ENCODE data around the gene KCNQ1. TPM values are rescaled to one million over a fixed set of nuclear protein-coding genes. Genes with fewer than 3 reads are reported as not detected.

KCNQ1 gene
- total RNA-seq, 4 donors from 2014 or later = 5.6 to 46.8 (median 24.6) TPM

DNA sequence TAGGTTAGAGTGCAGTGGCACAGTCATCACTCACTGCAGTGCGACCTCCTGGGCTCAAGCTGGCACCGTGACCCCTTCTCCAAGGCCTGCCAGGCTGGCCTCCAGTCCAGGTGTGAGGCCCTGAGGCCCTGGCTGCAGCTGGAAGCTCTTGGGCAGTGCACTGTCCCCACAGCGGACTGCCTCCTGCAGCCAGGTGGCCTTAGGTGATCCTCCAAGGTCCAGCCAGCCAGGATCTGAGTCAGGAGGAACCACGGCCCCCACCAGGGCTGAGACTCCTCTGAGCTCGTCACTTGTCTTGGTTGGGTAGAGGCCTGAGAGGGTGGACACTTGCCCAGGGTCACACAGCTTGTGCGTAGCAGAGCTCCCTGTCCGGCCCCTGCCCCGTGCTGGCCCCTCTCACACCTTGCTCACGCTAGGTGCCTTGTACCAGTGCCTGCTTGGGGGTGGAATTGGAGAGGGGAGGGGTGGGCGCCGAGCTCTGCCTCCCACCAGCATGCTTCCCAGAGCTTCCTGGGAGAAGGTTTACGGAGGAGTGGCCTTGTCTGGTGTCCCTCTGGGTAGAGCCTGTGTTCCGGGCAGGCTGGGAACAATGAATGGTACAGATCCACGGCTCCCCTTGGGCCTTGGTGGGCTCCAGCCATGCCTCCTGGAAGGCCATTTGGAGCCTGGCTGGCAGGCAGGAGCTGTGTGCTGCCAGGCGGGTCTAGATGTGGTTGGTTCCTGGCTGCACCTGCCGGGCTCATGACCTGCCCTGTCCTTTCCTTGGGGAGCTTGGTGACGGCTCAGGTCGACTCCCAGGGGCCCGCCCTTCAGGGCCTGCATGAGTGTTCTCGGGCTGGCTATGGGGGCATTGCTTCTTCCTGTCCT lies 20.6 kb downstream of the KCNQ1 start:
- Histone ChIP-seq H3K27ac (no peak overlapping the region), H3K4me3 (no peak overlapping the region), H3K9me3 (no peaks in the 10 kb centered on the region), H3K36me3 (no peaks in the 10 kb centered on the region), H3K27me3 (no peaks in the 10 kb centered on the region), H3K4me1 (peaks cover 0 to 33% (median 24%) of the 10 kb centered on the region in 4 donors)
- in situ Hi-C loops (cut with MboI; ENCODE audit: low pct_ligation_motif_present in 1 of 4, low pct_unique_long_range_greater_than_20kb in 1 of 4, low sequenced_read_pairs in 3 of 4) (no loop called here), intact Hi-C loops (cut with DNase I; ENCODE audit: low total_unique reads) (no loop called here)
- DNase-seq = no peak
- WGBS, 2 donors (ENCODE audit: low coverage in 1 of 2) = 60 to 75% methylated on average over 1 to 19 of the region's 20 CpGs
- no peak for TF ChIP-seq EP300 (IDR thresholded peaks at IDR 0.05; ENCODE audit: low read depth)
- no peak for TF ChIP-seq POLR2AphosphoS5 (IDR thresholded peaks at IDR 0.05)
- TF ChIP-seq, protein P1, sequence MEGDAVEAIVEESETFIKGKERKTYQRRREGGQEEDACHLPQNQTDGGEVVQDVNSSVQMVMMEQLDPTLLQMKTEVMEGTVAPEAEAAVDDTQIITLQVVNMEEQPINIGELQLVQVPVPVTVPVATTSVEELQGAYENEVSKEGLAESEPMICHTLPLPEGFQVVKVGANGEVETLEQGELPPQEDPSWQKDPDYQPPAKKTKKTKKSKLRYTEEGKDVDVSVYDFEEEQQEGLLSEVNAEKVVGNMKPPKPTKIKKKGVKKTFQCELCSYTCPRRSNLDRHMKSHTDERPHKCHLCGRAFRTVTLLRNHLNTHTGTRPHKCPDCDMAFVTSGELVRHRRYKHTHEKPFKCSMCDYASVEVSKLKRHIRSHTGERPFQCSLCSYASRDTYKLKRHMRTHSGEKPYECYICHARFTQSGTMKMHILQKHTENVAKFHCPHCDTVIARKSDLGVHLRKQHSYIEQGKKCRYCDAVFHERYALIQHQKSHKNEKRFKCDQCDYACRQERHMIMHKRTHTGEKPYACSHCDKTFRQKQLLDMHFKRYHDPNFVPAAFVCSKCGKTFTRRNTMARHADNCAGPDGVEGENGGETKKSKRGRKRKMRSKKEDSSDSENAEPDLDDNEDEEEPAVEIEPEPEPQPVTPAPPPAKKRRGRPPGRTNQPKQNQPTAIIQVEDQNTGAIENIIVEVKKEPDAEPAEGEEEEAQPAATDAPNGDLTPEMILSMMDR (IDR thresholded peaks at IDR 0.05) = no peak
- no peak for TF ChIP-seq POLR2A (IDR thresholded peaks at IDR 0.05)

DNA sequence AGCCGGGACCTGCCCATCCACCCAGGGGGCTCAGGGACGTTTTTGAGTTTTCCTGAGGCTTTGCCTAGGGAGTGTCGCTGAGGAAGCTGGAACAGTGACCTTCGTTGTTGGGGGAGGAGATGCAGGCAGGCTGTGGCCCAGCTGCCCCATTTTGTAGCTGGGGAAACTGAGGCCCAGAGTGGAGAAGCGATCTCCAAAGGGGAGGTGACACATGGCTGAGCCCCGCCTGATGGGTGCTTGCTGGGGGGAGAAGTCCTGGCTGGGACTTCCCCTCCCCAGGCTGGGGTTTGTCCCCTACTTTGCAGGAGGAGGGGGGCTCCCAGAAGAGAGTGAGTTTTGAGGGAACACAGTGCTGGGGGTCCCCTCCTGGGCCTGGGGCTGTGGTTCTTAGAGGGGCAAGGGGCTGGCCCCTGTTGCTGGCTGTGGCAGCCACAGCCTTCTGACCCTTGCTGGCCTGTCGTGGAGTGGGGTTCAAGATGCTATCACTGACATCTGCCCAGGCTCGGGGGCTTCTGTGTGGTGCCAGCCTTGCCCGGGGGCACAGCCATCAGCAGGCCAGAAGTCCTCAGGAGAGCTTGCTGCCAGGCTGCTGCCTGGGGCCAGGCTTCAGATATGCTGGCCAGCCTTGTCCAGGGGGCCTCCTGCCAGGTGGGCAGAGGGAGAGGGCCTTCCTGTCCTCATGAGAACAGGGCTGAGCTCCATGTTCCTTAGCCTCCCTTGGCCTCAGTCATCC lies 21.4 kb downstream of the KCNQ1 start:
- no peak for TF ChIP-seq POLR2AphosphoS5 (IDR thresholded peaks at IDR 0.05)
- no peak for TF ChIP-seq EP300 (IDR thresholded peaks at IDR 0.05; ENCODE audit: low read depth)
- no peak for TF ChIP-seq POLR2A (IDR thresholded peaks at IDR 0.05)
- TF ChIP-seq, protein P1 (IDR thresholded peaks at IDR 0.05) = no peak
- in situ Hi-C loops (cut with MboI; ENCODE audit: low pct_ligation_motif_present in 1 of 4, low pct_unique_long_range_greater_than_20kb in 1 of 4, low sequenced_read_pairs in 3 of 4) (no loop called here), intact Hi-C loops (cut with DNase I; ENCODE audit: low total_unique reads) (no loop called here)
- Histone ChIP-seq H3K36me3 (no peaks in the 10 kb centered on the region), H3K4me1 (peaks cover 0 to 28% (median 18%) of the 10 kb centered on the region in 4 donors), H3K4me3 (no peak overlapping the region), H3K27ac (peak overlapping the region in 1 of 4 donors; percentile 21), H3K9me3 (no peaks in the 10 kb centered on the region), H3K27me3 (no peaks in the 10 kb centered on the region)
- no peak for DNase-seq
- 71% methylated on average over 9 of the region's 9 CpGs; no CpG with 5 or more reads in 1 of the 2 donors for WGBS, 2 donors (ENCODE audit: low coverage in 1 of 2)

DNA sequence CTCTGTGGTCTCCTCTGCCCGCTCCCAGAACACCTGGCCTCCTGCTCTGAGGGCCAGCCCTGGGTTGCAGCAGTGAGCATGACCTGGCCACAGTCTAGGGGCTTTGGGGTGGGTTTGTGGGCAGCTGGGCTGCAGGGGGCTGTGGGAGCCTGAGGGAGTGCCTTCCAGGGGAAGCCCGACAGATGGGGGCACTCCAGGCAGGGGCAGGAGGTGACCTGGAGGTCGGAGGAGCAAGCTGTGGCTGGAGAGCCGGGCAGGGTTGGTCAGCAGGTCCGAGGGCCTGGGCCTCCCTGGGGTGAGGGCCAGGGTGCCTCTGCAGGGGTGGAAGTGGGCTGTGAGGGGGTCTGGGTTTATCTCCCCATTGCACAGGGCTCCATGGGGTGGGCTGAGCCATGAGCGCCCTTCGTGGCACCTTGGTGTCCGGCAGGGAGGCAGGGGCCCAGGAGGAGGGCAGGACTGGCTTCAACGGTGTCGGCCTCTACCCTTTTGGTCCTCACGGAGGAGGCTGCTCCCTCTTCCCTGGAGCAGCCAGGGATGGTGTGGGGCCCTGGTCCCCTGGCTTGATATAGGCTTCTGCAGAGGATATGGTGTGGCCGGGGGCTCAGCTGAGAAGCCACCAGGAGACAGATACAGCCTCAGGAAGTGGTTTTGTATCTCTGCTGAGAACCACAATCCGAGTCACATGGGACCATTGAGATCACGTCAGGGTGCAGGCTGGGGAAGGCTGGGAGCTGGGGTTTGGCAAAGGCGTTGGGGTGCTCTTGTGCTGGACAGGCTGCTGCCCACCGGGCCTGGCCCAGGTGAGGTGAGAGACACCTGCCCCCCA lies 22.3 kb downstream of the KCNQ1 start:
- no peak for DNase-seq
- in situ Hi-C loops (cut with MboI; ENCODE audit: low pct_ligation_motif_present in 1 of 4, low pct_unique_long_range_greater_than_20kb in 1 of 4, low sequenced_read_pairs in 3 of 4) (no loop called here), intact Hi-C loops (cut with DNase I; ENCODE audit: low total_unique reads) (no loop called here)
- TF ChIP-seq, protein P1 (IDR thresholded peaks at IDR 0.05) = no peak
- no peak for TF ChIP-seq EP300 (IDR thresholded peaks at IDR 0.05; ENCODE audit: low read depth)
- no peak for TF ChIP-seq POLR2A (IDR thresholded peaks at IDR 0.05)
- no peak for TF ChIP-seq POLR2AphosphoS5 (IDR thresholded peaks at IDR 0.05)
- Histone ChIP-seq H3K4me3 (no peak overlapping the region), H3K4me1 (peaks cover 0 to 28% (median 18%) of the 10 kb centered on the region in 4 donors), H3K9me3 (no peaks in the 10 kb centered on the region), H3K36me3 (no peaks in the 10 kb centered on the region), H3K27ac (peak overlapping the region in 1 of 4 donors; percentile 21), H3K27me3 (no peaks in the 10 kb centered on the region)
- 64% methylated on average over 13 of the region's 16 CpGs; no CpG with 5 or more reads in 1 of the 2 donors for WGBS, 2 donors (ENCODE audit: low coverage in 1 of 2)
